Activated naive CD4-positive, alpha-beta T cell treated with anti-CD3 and anti-CD28 coated beads for 36 hours (primary cell): ENCODE measurements around the gene SLC25A52. TPM values are rescaled to one million over a fixed set of nuclear protein-coding genes. Genes with fewer than 3 reads are reported as not detected.
"Not testable (repeated sequence)": the region's sequence is repeated elsewhere in the genome, so short reads cannot be mapped to it uniquely, and the experiment has no call there.

ENCODE experiments used
- CTCF ChIA-PET: fragments of 350-600 bp; sonication (Branson Sonifier 250); formaldehyde crosslinking; loops from one replicate; lab custom pipeline; 2021; ENCODE audit warnings: antibody characterized with exemption; lab: Charles Lee
- DNase-seq: peaks from one replicate; pipeline ENCODE4 v3.0.0-alpha.2; 2020
- H3K27ac Mint-ChIP-seq: one replicate; pipeline ENCODE4 v1.8.0; 2021; ENCODE audit warnings: mild to moderate bottlenecking, mixed read lengths
- H3K27me3 Mint-ChIP-seq: one replicate; pipeline ENCODE4 v1.8.0; 2021; ENCODE audit warnings: low read depth, mixed read lengths
- H3K36me3 Mint-ChIP-seq: one replicate; pipeline ENCODE4 v1.8.0; 2021; ENCODE audit warnings: low read depth, mixed read lengths
- H3K4me1 Mint-ChIP-seq: one replicate; pipeline ENCODE4 v1.8.0; 2021; ENCODE audit warnings: low read depth, mixed read lengths
- H3K4me3 Mint-ChIP-seq: one replicate; pipeline ENCODE4 v1.8.0; 2021; ENCODE audit warnings: mild to moderate bottlenecking, moderate library complexity, mixed read lengths
- H3K9me3 Mint-ChIP-seq: one replicate; pipeline ENCODE4 v1.8.0; 2021; ENCODE audit warnings: mixed read lengths
- intact Hi-C: fragments of 100-400 bp; cut with micrococcal nuclease; formaldehyde crosslinking; loops from one replicate; pipeline ENCODE4 v1.15.1; 2023
- total RNA-seq, 2 experiments: library from RNA; stranded (reverse); gene quantifications; one replicate each; pipeline ENCODE4 v1.2.3, GENCODE V29; 2021

SLC25A52 gene
- not detected for total RNA-seq

DNA sequence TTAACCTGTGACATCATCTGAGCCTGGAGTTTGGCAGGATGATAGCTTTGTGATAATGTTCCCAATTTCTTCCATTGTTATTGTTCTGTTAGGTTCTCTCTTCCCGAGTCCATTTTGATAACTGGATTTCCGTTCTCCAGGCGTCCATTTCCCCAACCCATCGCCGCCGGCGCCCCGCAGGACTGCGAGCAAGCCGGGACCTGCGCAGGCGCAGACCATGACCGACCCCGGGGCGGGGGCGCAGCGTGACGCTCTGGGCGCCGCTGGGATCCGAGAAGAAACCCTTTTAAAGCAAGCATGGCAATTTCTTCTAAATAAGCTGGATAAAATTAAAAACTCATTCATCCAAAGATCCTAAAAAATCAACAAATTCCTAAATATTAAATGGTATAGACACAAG lies at the start of gene SLC25A52:
Gene SLC25A52, minus strand, starts transcription at position 186 of the 400 bp plus-strand sequence. CDS start 219 bp downstream, outside the sequence.
- intact Hi-C loops: no loop called here
- H3K36me3 Mint-ChIP-seq: no peaks in the 10 kb centered on the region
- no peaks in the 10 kb centered on the region for H3K4me1 Mint-ChIP-seq
- no peaks in the 10 kb centered on the region for H3K27me3 Mint-ChIP-seq
- no peak for DNase-seq
- CTCF ChIA-PET: interaction anchor here (0.6 to 1.1 kb wide), 2 partner anchors 19 to 22 kb away, joined by 3 to 5 read pairs; no protein-coding TSS in a partner anchor
- no peak within 1 kb of the TSS for H3K27ac Mint-ChIP-seq
- H3K9me3 Mint-ChIP-seq: no peaks in the 10 kb centered on the region
- no peak within 1 kb of the TSS for H3K4me3 Mint-ChIP-seq

- CTCF ChIA-PET, DNase-seq, H3K36me3 Mint-ChIP-seq, H3K4me1 Mint-ChIP-seq, H3K4me3 Mint-ChIP-seq, intact Hi-C loops, H3K9me3 Mint-ChIP-seq, H3K27ac Mint-ChIP-seq, H3K27me3 Mint-ChIP-seq: not testable (repeated sequence)
These were observed 48.4 kb upstream of the SLC25A52 start for GRCh38 chr18:31809049-31809448.

DNA sequence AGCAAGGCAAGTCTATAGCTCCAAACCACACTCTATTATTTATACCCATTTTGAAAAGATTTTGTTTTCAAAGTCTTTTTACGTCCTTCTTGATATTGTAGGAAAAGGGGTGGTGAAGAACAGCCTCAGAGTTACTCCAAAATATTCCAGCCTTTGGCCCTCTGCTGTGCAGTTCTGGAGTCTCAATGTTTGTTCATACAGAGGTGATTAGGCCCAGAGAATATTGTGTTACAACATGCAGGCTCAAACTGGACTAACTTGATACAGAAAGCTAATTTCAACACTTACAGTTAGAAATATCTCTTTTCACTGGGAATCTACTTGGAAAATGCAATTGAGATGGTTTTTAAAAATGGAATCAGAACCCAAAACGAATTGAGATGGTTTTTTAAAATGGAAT lies 40.4 kb upstream of the SLC25A52 start:
- Mint-ChIP-seq H3K27me3 (no peaks in the 10 kb centered on the region), H3K4me3 (no peak overlapping the region), H3K36me3 (no peaks in the 10 kb centered on the region), H3K4me1 (no peaks in the 10 kb centered on the region), H3K27ac (no peak overlapping the region), H3K9me3 (no peaks in the 10 kb centered on the region)
- intact Hi-C loops: no loop called here
- CTCF ChIA-PET: no interaction called here
- no peak for DNase-seq

- intact Hi-C loops, H3K27ac Mint-ChIP-seq, H3K36me3 Mint-ChIP-seq: not testable (repeated sequence)
These were observed 38.6 kb upstream of the SLC25A52 start for GRCh38 chr18:31799257-31799656.

GRCh38 chr18:31798399-31798798 lies 37.7 kb upstream of the SLC25A52 start:
- Mint-ChIP-seq H3K27ac (no peak overlapping the region), H3K27me3 (no peaks in the 10 kb centered on the region), H3K9me3 (no peaks in the 10 kb centered on the region), H3K4me1 (no peaks in the 10 kb centered on the region), H3K36me3 (no peaks in the 10 kb centered on the region), H3K4me3 (no peak overlapping the region)
- CTCF ChIA-PET: no interaction called here
- intact Hi-C loops: no loop called here
- DNase-seq: no peak

More at GRCh38 chr18:31799257-31799656, 38.6 kb upstream of the SLC25A52 start:
- DNase-seq, H3K9me3 Mint-ChIP-seq, H3K4me3 Mint-ChIP-seq, H3K4me1 Mint-ChIP-seq, H3K27me3 Mint-ChIP-seq, CTCF ChIA-PET: not testable (repeated sequence)

DNA sequence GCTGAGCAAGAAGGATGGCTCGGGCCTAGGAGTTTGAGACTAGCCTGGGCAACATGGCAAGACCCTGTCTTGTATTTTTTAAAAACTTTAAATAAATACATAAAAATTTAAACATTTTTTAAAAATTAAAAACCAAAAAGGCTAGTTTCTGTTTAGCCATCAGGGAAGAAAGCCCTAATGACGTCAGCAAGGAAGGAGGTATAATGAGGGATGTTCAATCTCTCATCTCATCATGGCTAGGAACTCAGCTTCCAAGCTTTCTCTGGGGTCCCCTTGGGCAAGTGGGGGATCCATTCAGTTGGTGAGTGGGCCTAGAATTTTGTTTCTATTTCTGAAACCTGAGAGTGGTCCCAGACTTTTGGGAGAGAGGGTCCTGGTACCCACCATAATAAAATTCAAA lies 35.1 kb upstream of the SLC25A52 start:
- DNase-seq: no peak
- CTCF ChIA-PET: no interaction called here
- Mint-ChIP-seq H3K4me1 (no peaks in the 10 kb centered on the region), H3K36me3 (no peaks in the 10 kb centered on the region), H3K27me3 (no peaks in the 10 kb centered on the region), H3K27ac (no peak overlapping the region), H3K9me3 (no peaks in the 10 kb centered on the region), H3K4me3 (no peak overlapping the region)
- intact Hi-C loops: no loop called here

- no peak for DNase-seq
- H3K36me3 Mint-ChIP-seq: no peaks in the 10 kb centered on the region
- no peaks in the 10 kb centered on the region for H3K4me1 Mint-ChIP-seq
- intact Hi-C loops: no loop called here
- CTCF ChIA-PET: no interaction called here
- no peaks in the 10 kb centered on the region for H3K27me3 Mint-ChIP-seq
- no peaks in the 10 kb centered on the region for H3K9me3 Mint-ChIP-seq
- no peak overlapping the region for H3K4me3 Mint-ChIP-seq
- no peak overlapping the region for H3K27ac Mint-ChIP-seq
These were observed 32.9 kb upstream of the SLC25A52 start for GRCh38 chr18:31793531-31793930.

DNA sequence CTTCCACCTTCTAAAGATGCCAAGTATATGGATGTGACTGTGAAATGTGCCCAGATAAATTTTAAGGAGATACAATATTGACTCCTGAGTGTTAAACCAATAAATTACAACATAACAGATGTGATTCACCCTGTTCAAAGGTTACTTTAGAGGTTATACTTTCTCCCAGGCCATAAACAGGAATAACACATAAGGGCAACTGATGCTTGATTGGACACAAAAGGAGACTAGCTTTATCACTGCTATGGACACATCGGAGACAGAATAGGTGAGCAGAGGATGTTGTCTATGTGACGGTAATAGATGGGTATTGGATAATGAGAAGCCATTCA lies 31.9 kb upstream of the SLC25A52 start:
- no peak overlapping the region for H3K27ac Mint-ChIP-seq
- intact Hi-C loops: no loop called here
- H3K9me3 Mint-ChIP-seq: no peaks in the 10 kb centered on the region
- DNase-seq: no peak
- no peaks in the 10 kb centered on the region for H3K36me3 Mint-ChIP-seq
- H3K27me3 Mint-ChIP-seq: no peaks in the 10 kb centered on the region
- CTCF ChIA-PET: no interaction called here
- H3K4me1 Mint-ChIP-seq: no peaks in the 10 kb centered on the region
- no peak overlapping the region for H3K4me3 Mint-ChIP-seq

DNA sequence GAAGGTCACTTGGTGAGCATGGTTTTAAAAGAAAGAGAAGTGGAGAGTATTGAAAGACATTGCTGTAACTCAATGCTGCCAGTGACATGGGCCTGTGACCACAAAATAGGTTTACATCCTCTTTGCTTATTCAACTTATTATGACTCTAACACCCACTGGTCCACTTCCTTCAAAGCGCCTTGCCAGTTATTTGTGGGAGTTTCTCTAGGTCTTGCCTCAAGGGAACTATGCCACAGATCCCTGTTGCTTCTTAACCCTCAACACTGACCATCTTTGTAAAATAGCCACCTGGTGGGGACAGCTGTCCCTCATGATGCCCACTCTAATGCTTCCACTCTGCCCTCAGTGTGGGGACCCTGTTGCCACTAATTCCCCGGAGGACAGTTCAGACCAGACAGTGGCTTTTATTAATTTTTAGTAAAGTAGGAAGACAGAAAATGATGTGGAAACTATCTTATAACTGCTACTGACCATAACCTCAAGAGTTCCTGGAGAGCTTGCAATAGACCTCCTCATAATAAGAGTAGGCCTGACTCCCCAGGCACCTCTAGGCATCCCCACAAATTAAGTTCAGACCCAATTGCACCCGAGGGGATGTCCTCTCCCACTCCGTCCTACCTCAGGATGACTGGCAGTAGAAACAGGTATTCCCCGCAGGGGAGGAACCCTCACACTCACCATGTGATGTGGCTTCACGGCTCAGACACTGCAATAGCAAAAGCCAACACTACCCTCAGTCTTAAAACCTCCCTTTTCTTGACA lies 31.3 kb upstream of the SLC25A52 start:
- CTCF ChIA-PET: no interaction called here
- no peak for DNase-seq
- Mint-ChIP-seq H3K27me3 (no peaks in the 10 kb centered on the region), H3K27ac (no peak overlapping the region), H3K4me3 (no peak overlapping the region), H3K9me3 (no peaks in the 10 kb centered on the region), H3K36me3 (no peaks in the 10 kb centered on the region), H3K4me1 (no peaks in the 10 kb centered on the region)
- intact Hi-C loops: no loop called here

GRCh38 chr18:31789409-31789808 lies 28.7 kb upstream of the SLC25A52 start:
- Mint-ChIP-seq H3K36me3 (no peaks in the 10 kb centered on the region), H3K4me3 (no peak overlapping the region), H3K4me1 (no peaks in the 10 kb centered on the region), H3K27ac (no peak overlapping the region), H3K9me3 (no peaks in the 10 kb centered on the region), H3K27me3 (no peaks in the 10 kb centered on the region)
- intact Hi-C loops: no loop called here
- CTCF ChIA-PET: no interaction called here
- DNase-seq: no peak

GRCh38 chr18:31783059-31783458 lies 22.4 kb upstream of the SLC25A52 start:
- CTCF ChIA-PET: interaction anchor here (1.0 kb wide), 1 partner anchor 22 kb away, joined by 5 read pairs; the partner anchor contains the start of gene SLC25A52

GRCh38 chr18:31778391-31778950 lies 17.8 kb upstream of the SLC25A52 start:
- DNase-seq: no peak
- H3K4me3 Mint-ChIP-seq: no peak overlapping the region
- no peaks in the 10 kb centered on the region for H3K4me1 Mint-ChIP-seq
- CTCF ChIA-PET: no interaction called here
- no peaks in the 10 kb centered on the region for H3K27me3 Mint-ChIP-seq
- peaks cover 19% of the 10 kb centered on the region for H3K9me3 Mint-ChIP-seq
- H3K36me3 Mint-ChIP-seq: peaks cover 4% of the 10 kb centered on the region
- intact Hi-C loops: no loop called here
- H3K27ac Mint-ChIP-seq: no peak overlapping the region

More at GRCh38 chr18:31783059-31783458, 22.4 kb upstream of the SLC25A52 start:
- Mint-ChIP-seq H3K36me3 (peaks cover 2% of the 10 kb centered on the region), H3K9me3 (peaks cover 15% of the 10 kb centered on the region), H3K4me1 (no peaks in the 10 kb centered on the region), H3K27ac (no peak overlapping the region), H3K27me3 (no peaks in the 10 kb centered on the region), H3K4me3 (no peak overlapping the region)
- intact Hi-C loops: no loop called here
- no peak for DNase-seq

- Mint-ChIP-seq H3K27ac (no peak overlapping the region), H3K4me1 (no peaks in the 10 kb centered on the region), H3K4me3 (no peak overlapping the region), H3K36me3 (peaks cover 4% of the 10 kb centered on the region), H3K9me3 (peaks cover 19% of the 10 kb centered on the region), H3K27me3 (no peaks in the 10 kb centered on the region)
- DNase-seq: no peak
- intact Hi-C loops: no loop called here
- CTCF ChIA-PET: no interaction called here
These were observed 15.4 kb upstream of the SLC25A52 start for GRCh38 chr18:31776093-31776492.
